NCI-H2029 (cell line): ENCODE data around the gene ELOA.
"Not testable (repeated sequence)": the region's sequence is repeated elsewhere in the genome, so short reads cannot be mapped to it uniquely, and the experiment has no call there.

Experiments used
- DNase-seq: peaks from one replicate; lab custom pipeline; 2025; lab: John Stamatoyannopoulos, UW

The ELOA gene

GRCh38 chr1:23800400-23801337 is 57.4 kb downstream of the ELOA start, which contains the start of gene GALE:
TSS of gene GALE (minus strand) at chr1:23800754. CDS start at chr1:23799007, 1,747 bp downstream.
- DNase-seq = peak; percentile 88

GRCh38 chr1:23801338-23801748 is 58.1 kb downstream of the ELOA start:
- DNase-seq = no peak

GRCh38 chr1:23801876-23802275 is 58.6 kb downstream of the ELOA start:
- DNase-seq = no peak

- DNase-seq = not testable (repeated sequence)
These were observed 59.6 kb downstream of the ELOA start for GRCh38 chr1:23802809-23803342.

- no peak for DNase-seq
These were observed 60.4 kb downstream of the ELOA start for GRCh38 chr1:23803674-23804073.

GRCh38 chr1:23804183-23804835 is 61.0 kb downstream of the ELOA start:
- DNase-seq = no peak

DNA sequence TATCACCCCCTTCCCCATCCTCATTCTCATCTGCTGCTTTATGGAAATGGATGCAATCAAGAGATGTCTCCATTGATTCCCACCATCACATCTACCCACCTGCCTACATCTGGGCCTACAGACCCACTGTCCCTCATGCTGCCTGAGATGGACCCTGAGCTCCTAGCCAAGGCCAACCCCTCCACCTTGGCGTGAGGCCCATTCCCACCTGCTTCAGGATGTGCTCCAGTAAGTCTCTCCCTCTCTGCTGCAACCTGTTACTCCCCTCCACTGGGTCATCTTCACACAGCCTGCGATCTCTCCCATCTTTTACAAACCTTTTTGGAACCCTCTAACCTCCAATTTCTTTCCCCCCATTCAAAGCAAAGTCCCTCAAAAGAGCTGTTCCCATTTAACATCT is 61.8 kb downstream of the ELOA start:
- DNase-seq = no peak

GRCh38 chr1:23806280-23806679 is 63.0 kb downstream of the ELOA start:
- no peak for DNase-seq

DNA sequence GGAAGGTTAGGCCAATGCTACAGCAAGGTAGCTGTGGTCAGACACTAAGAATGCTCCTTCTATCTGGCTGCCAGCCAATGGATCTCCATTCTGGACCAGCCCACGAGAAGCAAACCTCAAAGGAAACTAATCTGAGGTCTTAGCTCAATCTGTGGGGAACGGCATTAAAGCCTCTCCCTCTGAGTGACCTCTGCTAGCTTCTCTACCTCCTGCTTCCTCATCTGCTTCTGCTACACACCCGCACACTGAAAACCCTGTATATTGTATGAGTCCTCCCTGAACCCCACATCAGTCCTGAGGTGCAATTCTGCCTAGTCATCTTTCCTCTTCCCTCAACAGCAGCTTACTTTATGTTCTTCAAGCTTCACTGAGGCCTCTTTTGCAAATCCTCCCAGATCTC is 64.2 kb downstream of the ELOA start:
- DNase-seq = no peak

DNA sequence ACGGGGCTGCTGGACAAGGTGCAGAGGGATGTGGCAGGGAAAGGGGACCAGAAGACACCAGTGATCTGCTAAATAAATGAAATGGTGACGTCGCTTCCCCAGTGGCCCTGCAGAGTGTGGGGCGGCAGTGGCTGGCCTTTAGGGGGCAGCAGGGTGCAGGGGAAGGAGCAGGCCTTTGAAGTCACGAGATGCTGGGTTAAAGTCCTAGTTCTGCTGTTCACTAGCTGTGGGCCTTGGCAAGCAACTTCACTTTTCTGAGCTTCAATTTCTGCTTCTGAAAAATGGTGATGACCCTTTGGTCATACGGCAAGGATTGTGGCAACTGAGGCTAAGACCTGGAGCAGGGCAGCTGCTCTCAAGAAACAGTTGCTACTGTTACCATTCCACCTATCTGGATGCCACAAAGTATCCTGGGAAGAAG is 66.5 kb downstream of the ELOA start:
- DNase-seq = peak; percentile 59

GRCh38 chr1:23810818-23811540 is 67.7 kb downstream of the ELOA start:
- no peak for DNase-seq
